K562 (cell line): Measurements from ENCODE around the gene WIF1. TPM values are rescaled to one million over a fixed set of nuclear protein-coding genes. Genes with fewer than 3 reads are reported as not detected.

Experiments
- GTF2F1 ChIP-seq: IDR thresholded peaks from 2 replicates; pipeline ENCODE4 v1.6.1; 2011; ENCODE audit warnings: low read depth, low read length, improper control_type of control experiment
- polyA plus RNA-seq, 8 experiments: library from polyadenylated mRNA; depleted of rRNA in 4 of 8; stranded (reverse) in 5 of 8; unstranded in 3 of 8; fragments of >200 nt; fragmentation: Nextera tagmentation in 2 of 8; fragmentation: Illumina TruSeq in 1 of 8; extraction: Ambion mirVana in 2 of 8; extraction: Trizol in 1 of 8; gene quantifications; 2 replicates each; pipeline versions ENCODE4 v1.2.1 to v1.2.3, GENCODE V29; 2011 to 2014; ENCODE audit warnings: inconsistent platforms in 1 of 8, missing spikeins in 1 of 8
- total RNA-seq, 7 experiments: library from RNA; depleted of rRNA in 6 of 7; stranded (reverse); fragments of >200 nt in 6 of 7; fragmentation: Illumina TruSeq in 2 of 7; extraction: Trizol in 2 of 7; gene quantifications; 2 replicates each; pipeline versions ENCODE4 v1.2.1 to v1.2.3, GENCODE V29; 2011 to 2021; ENCODE audit warnings: low replicate concordance in 1 of 7
- TF ChIP-seq, protein P1 (sequence below): fragments of 200-600 bp; sonication (generic); IDR thresholded peaks from one replicate; pipeline ENCODE4 v1.6.1; 2012; ENCODE audit warnings: mild to moderate bottlenecking, low read depth, low read length, inconsistent platforms

WIF1 gene
- total and polyA plus RNA-seq, 9 of the 15 experiments (the other 6 are each of a cell fraction or from before 2014, with no cell fraction given), result not detected

DNA sequence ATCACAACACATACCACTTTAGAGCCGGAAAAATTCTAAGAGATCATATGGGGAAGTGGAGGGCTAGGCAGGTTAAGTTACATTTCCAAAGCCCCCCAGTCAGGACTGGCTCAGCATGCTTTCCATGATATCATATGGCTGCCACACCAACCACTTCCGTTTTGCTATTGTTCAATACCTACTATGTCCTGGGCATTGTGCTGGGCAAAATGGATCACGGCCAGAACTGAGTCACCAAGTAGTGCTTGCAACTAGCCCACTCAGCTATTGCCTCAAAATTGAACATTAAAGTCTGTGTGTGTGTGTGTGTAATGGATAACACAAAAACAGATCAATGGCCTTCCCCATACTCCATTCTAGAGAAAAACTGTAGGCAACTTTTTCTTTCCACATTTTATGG is 22.7 kb downstream of the WIF1 start (continued):
- TF ChIP-seq, protein P1, sequence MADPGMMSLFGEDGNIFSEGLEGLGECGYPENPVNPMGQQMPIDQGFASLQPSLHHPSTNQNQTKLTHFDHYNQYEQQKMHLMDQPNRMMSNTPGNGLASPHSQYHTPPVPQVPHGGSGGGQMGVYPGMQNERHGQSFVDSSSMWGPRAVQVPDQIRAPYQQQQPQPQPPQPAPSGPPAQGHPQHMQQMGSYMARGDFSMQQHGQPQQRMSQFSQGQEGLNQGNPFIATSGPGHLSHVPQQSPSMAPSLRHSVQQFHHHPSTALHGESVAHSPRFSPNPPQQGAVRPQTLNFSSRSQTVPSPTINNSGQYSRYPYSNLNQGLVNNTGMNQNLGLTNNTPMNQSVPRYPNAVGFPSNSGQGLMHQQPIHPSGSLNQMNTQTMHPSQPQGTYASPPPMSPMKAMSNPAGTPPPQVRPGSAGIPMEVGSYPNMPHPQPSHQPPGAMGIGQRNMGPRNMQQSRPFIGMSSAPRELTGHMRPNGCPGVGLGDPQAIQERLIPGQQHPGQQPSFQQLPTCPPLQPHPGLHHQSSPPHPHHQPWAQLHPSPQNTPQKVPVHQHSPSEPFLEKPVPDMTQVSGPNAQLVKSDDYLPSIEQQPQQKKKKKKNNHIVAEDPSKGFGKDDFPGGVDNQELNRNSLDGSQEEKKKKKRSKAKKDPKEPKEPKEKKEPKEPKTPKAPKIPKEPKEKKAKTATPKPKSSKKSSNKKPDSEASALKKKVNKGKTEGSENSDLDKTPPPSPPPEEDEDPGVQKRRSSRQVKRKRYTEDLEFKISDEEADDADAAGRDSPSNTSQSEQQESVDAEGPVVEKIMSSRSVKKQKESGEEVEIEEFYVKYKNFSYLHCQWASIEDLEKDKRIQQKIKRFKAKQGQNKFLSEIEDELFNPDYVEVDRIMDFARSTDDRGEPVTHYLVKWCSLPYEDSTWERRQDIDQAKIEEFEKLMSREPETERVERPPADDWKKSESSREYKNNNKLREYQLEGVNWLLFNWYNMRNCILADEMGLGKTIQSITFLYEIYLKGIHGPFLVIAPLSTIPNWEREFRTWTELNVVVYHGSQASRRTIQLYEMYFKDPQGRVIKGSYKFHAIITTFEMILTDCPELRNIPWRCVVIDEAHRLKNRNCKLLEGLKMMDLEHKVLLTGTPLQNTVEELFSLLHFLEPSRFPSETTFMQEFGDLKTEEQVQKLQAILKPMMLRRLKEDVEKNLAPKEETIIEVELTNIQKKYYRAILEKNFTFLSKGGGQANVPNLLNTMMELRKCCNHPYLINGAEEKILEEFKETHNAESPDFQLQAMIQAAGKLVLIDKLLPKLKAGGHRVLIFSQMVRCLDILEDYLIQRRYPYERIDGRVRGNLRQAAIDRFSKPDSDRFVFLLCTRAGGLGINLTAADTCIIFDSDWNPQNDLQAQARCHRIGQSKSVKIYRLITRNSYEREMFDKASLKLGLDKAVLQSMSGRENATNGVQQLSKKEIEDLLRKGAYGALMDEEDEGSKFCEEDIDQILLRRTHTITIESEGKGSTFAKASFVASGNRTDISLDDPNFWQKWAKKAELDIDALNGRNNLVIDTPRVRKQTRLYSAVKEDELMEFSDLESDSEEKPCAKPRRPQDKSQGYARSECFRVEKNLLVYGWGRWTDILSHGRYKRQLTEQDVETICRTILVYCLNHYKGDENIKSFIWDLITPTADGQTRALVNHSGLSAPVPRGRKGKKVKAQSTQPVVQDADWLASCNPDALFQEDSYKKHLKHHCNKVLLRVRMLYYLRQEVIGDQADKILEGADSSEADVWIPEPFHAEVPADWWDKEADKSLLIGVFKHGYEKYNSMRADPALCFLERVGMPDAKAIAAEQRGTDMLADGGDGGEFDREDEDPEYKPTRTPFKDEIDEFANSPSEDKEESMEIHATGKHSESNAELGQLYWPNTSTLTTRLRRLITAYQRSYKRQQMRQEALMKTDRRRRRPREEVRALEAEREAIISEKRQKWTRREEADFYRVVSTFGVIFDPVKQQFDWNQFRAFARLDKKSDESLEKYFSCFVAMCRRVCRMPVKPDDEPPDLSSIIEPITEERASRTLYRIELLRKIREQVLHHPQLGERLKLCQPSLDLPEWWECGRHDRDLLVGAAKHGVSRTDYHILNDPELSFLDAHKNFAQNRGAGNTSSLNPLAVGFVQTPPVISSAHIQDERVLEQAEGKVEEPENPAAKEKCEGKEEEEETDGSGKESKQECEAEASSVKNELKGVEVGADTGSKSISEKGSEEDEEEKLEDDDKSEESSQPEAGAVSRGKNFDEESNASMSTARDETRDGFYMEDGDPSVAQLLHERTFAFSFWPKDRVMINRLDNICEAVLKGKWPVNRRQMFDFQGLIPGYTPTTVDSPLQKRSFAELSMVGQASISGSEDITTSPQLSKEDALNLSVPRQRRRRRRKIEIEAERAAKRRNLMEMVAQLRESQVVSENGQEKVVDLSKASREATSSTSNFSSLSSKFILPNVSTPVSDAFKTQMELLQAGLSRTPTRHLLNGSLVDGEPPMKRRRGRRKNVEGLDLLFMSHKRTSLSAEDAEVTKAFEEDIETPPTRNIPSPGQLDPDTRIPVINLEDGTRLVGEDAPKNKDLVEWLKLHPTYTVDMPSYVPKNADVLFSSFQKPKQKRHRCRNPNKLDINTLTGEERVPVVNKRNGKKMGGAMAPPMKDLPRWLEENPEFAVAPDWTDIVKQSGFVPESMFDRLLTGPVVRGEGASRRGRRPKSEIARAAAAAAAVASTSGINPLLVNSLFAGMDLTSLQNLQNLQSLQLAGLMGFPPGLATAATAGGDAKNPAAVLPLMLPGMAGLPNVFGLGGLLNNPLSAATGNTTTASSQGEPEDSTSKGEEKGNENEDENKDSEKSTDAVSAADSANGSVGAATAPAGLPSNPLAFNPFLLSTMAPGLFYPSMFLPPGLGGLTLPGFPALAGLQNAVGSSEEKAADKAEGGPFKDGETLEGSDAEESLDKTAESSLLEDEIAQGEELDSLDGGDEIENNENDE, result no peak
- no peak for TF ChIP-seq GTF2F1
